ENCODE data around the gene KSR1. TPM values are rescaled to one million over a fixed set of nuclear protein-coding genes. Genes with fewer than 3 reads are reported as not detected.

The KSR1 gene
- total and polyA plus RNA-seq, 9 of the 15 experiments (the other 6 are each of a cell fraction or from before 2014, with no cell fraction given), result 1.4 to 51.7 (median 18.4) TPM

GRCh38 chr17:27651411-27652345 is 195.4 kb downstream of the KSR1 start (continued):
- TF ChIP-seq, protein P1, sequence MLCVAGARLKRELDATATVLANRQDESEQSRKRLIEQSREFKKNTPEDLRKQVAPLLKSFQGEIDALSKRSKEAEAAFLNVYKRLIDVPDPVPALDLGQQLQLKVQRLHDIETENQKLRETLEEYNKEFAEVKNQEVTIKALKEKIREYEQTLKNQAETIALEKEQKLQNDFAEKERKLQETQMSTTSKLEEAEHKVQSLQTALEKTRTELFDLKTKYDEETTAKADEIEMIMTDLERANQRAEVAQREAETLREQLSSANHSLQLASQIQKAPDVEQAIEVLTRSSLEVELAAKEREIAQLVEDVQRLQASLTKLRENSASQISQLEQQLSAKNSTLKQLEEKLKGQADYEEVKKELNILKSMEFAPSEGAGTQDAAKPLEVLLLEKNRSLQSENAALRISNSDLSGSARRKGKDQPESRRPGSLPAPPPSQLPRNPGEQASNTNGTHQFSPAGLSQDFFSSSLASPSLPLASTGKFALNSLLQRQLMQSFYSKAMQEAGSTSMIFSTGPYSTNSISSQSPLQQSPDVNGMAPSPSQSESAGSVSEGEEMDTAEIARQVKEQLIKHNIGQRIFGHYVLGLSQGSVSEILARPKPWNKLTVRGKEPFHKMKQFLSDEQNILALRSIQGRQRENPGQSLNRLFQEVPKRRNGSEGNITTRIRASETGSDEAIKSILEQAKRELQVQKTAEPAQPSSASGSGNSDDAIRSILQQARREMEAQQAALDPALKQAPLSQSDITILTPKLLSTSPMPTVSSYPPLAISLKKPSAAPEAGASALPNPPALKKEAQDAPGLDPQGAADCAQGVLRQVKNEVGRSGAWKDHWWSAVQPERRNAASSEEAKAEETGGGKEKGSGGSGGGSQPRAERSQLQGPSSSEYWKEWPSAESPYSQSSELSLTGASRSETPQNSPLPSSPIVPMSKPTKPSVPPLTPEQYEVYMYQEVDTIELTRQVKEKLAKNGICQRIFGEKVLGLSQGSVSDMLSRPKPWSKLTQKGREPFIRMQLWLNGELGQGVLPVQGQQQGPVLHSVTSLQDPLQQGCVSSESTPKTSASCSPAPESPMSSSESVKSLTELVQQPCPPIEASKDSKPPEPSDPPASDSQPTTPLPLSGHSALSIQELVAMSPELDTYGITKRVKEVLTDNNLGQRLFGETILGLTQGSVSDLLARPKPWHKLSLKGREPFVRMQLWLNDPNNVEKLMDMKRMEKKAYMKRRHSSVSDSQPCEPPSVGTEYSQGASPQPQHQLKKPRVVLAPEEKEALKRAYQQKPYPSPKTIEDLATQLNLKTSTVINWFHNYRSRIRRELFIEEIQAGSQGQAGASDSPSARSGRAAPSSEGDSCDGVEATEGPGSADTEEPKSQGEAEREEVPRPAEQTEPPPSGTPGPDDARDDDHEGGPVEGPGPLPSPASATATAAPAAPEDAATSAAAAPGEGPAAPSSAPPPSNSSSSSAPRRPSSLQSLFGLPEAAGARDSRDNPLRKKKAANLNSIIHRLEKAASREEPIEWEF (CRISPR knock-in tag; IDR thresholded peaks at IDR 0.05), result no peak
- TF ChIP-seq ATF6 (CRISPR knock-in tag; IDR thresholded peaks at IDR 0.05) (no peak), ZNF518B (CRISPR knock-in tag; IDR thresholded peaks at IDR 0.05) (no peak), NFYB (IDR thresholded peaks at IDR 0.05; ENCODE audit: extremely low read depth, insufficient read length) (no peak), EHMT2 (IDR thresholded peaks at IDR 0.05) (no peak), ATF7 (IDR thresholded peaks at IDR 0.05) (no peak), ZKSCAN8 (CRISPR knock-in tag; IDR thresholded peaks at IDR 0.05) (no peak), CXXC5 (CRISPR knock-in tag; IDR thresholded peaks at IDR 0.05) (0 out of 2 replicates have a peak, but pooled peaks have one; percentile 8), ZC3H8 (IDR thresholded peaks at IDR 0.05) (no peak), ZFP30 (CRISPR knock-in tag; IDR thresholded peaks at IDR 0.05; ENCODE audit: borderline replicate concordance) (no peak), SOX6 (IDR thresholded peaks at IDR 0.05) (no peak), CBX8 (IDR thresholded peaks at IDR 0.05; ENCODE audit: borderline replicate concordance, extremely low read depth, low read depth, low read length, poor library complexity, severe bottlenecking) (no peak)
- TF ChIP-seq, protein P2, sequence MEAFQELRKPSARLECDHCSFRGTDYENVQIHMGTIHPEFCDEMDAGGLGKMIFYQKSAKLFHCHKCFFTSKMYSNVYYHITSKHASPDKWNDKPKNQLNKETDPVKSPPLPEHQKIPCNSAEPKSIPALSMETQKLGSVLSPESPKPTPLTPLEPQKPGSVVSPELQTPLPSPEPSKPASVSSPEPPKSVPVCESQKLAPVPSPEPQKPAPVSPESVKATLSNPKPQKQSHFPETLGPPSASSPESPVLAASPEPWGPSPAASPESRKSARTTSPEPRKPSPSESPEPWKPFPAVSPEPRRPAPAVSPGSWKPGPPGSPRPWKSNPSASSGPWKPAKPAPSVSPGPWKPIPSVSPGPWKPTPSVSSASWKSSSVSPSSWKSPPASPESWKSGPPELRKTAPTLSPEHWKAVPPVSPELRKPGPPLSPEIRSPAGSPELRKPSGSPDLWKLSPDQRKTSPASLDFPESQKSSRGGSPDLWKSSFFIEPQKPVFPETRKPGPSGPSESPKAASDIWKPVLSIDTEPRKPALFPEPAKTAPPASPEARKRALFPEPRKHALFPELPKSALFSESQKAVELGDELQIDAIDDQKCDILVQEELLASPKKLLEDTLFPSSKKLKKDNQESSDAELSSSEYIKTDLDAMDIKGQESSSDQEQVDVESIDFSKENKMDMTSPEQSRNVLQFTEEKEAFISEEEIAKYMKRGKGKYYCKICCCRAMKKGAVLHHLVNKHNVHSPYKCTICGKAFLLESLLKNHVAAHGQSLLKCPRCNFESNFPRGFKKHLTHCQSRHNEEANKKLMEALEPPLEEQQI (IDR thresholded peaks at IDR 0.05), result no peak
